ENCODE measurements around the gene DOLPP1. TPM values are rescaled to one million over a fixed set of nuclear protein-coding genes. Genes with fewer than 3 reads are reported as not detected.

The DOLPP1 gene
- total and polyA plus RNA-seq, 4 donors = 14.6 to 15.6 (median 15.0) TPM

GRCh38 chr9:129131300-129132145, 50.6 kb downstream of the DOLPP1 start:
- 41% methylated on average over 13 of the region's 13 CpGs for WGBS
- TF ChIP-seq EGR1 (IDR thresholded peaks at IDR 0.05; ENCODE audit: low read depth in 2 of 2) (no peak), RAD21 (IDR thresholded peaks at IDR 0.05) (peak; percentile 96 to 99), RXRA (IDR thresholded peaks at IDR 0.05) (peak in 1 of 2 donors; percentile 27)
- TF ChIP-seq, protein P1, sequence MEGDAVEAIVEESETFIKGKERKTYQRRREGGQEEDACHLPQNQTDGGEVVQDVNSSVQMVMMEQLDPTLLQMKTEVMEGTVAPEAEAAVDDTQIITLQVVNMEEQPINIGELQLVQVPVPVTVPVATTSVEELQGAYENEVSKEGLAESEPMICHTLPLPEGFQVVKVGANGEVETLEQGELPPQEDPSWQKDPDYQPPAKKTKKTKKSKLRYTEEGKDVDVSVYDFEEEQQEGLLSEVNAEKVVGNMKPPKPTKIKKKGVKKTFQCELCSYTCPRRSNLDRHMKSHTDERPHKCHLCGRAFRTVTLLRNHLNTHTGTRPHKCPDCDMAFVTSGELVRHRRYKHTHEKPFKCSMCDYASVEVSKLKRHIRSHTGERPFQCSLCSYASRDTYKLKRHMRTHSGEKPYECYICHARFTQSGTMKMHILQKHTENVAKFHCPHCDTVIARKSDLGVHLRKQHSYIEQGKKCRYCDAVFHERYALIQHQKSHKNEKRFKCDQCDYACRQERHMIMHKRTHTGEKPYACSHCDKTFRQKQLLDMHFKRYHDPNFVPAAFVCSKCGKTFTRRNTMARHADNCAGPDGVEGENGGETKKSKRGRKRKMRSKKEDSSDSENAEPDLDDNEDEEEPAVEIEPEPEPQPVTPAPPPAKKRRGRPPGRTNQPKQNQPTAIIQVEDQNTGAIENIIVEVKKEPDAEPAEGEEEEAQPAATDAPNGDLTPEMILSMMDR (IDR thresholded peaks at IDR 0.05; ENCODE audit: low read depth, low read length, missing input control) = peak; percentile 97
- H3K27ac ChIP-seq (ENCODE audit: low read depth in 1 of 2, low read length in 2 of 2) = no peak overlapping the region
- H3K36me3 ChIP-seq (ENCODE audit: control insufficient read depth in 4 of 4, insufficient read depth in 3 of 4, low read depth in 1 of 4, low read length in 3 of 4) = peaks cover 6 to 31% (median 14%) of the 10 kb centered on the region in 4 donors
- H3K9ac ChIP-seq (ENCODE audit: low read depth in 1 of 2, low read length in 2 of 2) = no peak overlapping the region
- H3K4me1 ChIP-seq (ENCODE audit: control insufficient read depth in 4 of 4, insufficient read depth in 4 of 4, low read length in 3 of 4) = peaks cover 0 to 14% (median 6%) of the 10 kb centered on the region in 4 donors
- H3K9me3 ChIP-seq (ENCODE audit: control insufficient read depth in 4 of 4, low read length in 3 of 4) = no peaks in the 10 kb centered on the region
- H3K27me3 ChIP-seq (ENCODE audit: control insufficient read depth in 4 of 4, insufficient read depth in 4 of 4, low read length in 3 of 4) = no peaks in the 10 kb centered on the region
- H3K4me3 ChIP-seq (ENCODE audit: low read depth in 1 of 3, low read length in 3 of 3) = no peak overlapping the region
- peak; percentile 86 for DNase-seq (ENCODE audit: low spot score)

DNA sequence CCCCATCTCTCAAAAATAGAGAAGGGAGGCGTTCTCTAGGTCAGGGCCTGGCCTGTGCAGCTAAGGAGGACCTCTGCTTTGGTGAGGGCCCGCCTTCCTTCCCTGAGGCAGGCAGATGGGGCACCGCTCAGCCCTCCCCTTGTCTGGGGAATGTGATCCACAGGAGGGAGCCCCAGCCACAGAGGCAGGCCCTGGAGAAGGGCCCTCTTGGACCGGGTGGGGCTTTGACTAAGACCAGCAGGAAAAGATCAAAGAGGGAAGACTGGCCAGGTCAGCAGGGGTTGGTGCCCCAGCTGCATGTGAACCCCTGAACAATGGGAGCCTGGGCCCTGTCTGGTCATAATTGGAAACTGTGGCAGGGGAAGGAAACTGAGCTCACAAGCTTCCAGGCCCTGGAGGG, 52.2 kb downstream of the DOLPP1 start:
- Histone ChIP-seq H3K36me3 (ENCODE audit: control insufficient read depth in 4 of 4, insufficient read depth in 3 of 4, low read depth in 1 of 4, low read length in 3 of 4) (peaks cover 3 to 20% (median 9%) of the 10 kb centered on the region in 4 donors), H3K27ac (ENCODE audit: low read depth in 1 of 2, low read length in 2 of 2) (no peak overlapping the region), H3K9me3 (ENCODE audit: control insufficient read depth in 4 of 4, low read length in 3 of 4) (no peaks in the 10 kb centered on the region), H3K4me1 (ENCODE audit: control insufficient read depth in 4 of 4, insufficient read depth in 4 of 4, low read length in 3 of 4) (peaks cover 3 to 29% (median 19%) of the 10 kb centered on the region in 4 donors), H3K4me3 (ENCODE audit: low read depth in 1 of 3, low read length in 3 of 3) (no peak overlapping the region), H3K27me3 (ENCODE audit: control insufficient read depth in 4 of 4, insufficient read depth in 4 of 4, low read length in 3 of 4) (no peaks in the 10 kb centered on the region), H3K9ac (ENCODE audit: low read depth in 1 of 2, low read length in 2 of 2) (no peak overlapping the region)
- no peak for TF ChIP-seq SP1 (IDR thresholded peaks at IDR 0.05)
- no peak for TF ChIP-seq YY1 (IDR thresholded peaks at IDR 0.05)
- TF ChIP-seq, protein P1 (IDR thresholded peaks at IDR 0.05; ENCODE audit: low read depth, low read length, missing input control) = no peak
- TF ChIP-seq RAD21 (IDR thresholded peaks at IDR 0.05) = no peak
- no peak for TF ChIP-seq MAX (IDR thresholded peaks at IDR 0.05)
- 96% methylated on average over 4 of the region's 4 CpGs for WGBS
- no peak for DNase-seq (ENCODE audit: low spot score)

- Histone ChIP-seq H3K9ac (ENCODE audit: low read depth in 1 of 2, low read length in 2 of 2) (no peak overlapping the region), H3K9me3 (ENCODE audit: control insufficient read depth in 4 of 4, low read length in 3 of 4) (no peaks in the 10 kb centered on the region), H3K36me3 (ENCODE audit: control insufficient read depth in 4 of 4, insufficient read depth in 3 of 4, low read depth in 1 of 4, low read length in 3 of 4) (peaks cover 2 to 11% (median 5%) of the 10 kb centered on the region in 4 donors), H3K4me3 (ENCODE audit: low read depth in 1 of 3, low read length in 3 of 3) (no peak overlapping the region), H3K4me1 (ENCODE audit: control insufficient read depth in 4 of 4, insufficient read depth in 4 of 4, low read length in 3 of 4) (peaks cover 9 to 46% (median 31%) of the 10 kb centered on the region in 4 donors), H3K27ac (ENCODE audit: low read depth in 1 of 2, low read length in 2 of 2) (no peak overlapping the region), H3K27me3 (ENCODE audit: control insufficient read depth in 4 of 4, insufficient read depth in 4 of 4, low read length in 3 of 4) (no peaks in the 10 kb centered on the region)
- 93% methylated on average over 6 of the region's 6 CpGs for WGBS
- DNase-seq (ENCODE audit: low spot score) = no peak
- TF ChIP-seq GABPA (IDR thresholded peaks at IDR 0.05 in 1 of 2, conservative IDR thresholded peaks at IDR 0.05 in 1 of 2) (no peak), FOXA1 (IDR thresholded peaks at IDR 0.05) (no peak), HNF4G (IDR thresholded peaks at IDR 0.05) (no peak), MAX (IDR thresholded peaks at IDR 0.05) (no peak), NR2F2 (IDR thresholded peaks at IDR 0.05) (no peak), FOXA2 (IDR thresholded peaks at IDR 0.05) (no peak), ATF3 (IDR thresholded peaks at IDR 0.05) (no peak), YY1 (IDR thresholded peaks at IDR 0.05) (no peak), EGR1 (IDR thresholded peaks at IDR 0.05; ENCODE audit: low read depth in 2 of 2) (no peak), TAF1 (conservative IDR thresholded peaks at IDR 0.05) (no peak), HNF4A (conservative IDR thresholded peaks at IDR 0.05) (no peak), REST (IDR thresholded peaks at IDR 0.05) (no peak), RAD21 (IDR thresholded peaks at IDR 0.05) (no peak)
Measured at GRCh38 chr9:129135476-129135875, 54.6 kb downstream of the DOLPP1 start.
